Measurements from ENCODE around the gene APOC3. TPM values are rescaled to one million over a fixed set of nuclear protein-coding genes. Genes with fewer than 3 reads are reported as not detected.

APOC3 gene
- total and polyA plus RNA-seq, 4 donors: 608 to 24,129 (median 9,307) TPM

- TF ChIP-seq FOXA2 (IDR thresholded peaks at IDR 0.05): peak; percentile 25
- peak; percentile 75 for TF ChIP-seq MAX (IDR thresholded peaks at IDR 0.05)
- peak; percentile 58 to 76 for TF ChIP-seq JUND (IDR thresholded peaks at IDR 0.05)
- TF ChIP-seq, protein P1, sequence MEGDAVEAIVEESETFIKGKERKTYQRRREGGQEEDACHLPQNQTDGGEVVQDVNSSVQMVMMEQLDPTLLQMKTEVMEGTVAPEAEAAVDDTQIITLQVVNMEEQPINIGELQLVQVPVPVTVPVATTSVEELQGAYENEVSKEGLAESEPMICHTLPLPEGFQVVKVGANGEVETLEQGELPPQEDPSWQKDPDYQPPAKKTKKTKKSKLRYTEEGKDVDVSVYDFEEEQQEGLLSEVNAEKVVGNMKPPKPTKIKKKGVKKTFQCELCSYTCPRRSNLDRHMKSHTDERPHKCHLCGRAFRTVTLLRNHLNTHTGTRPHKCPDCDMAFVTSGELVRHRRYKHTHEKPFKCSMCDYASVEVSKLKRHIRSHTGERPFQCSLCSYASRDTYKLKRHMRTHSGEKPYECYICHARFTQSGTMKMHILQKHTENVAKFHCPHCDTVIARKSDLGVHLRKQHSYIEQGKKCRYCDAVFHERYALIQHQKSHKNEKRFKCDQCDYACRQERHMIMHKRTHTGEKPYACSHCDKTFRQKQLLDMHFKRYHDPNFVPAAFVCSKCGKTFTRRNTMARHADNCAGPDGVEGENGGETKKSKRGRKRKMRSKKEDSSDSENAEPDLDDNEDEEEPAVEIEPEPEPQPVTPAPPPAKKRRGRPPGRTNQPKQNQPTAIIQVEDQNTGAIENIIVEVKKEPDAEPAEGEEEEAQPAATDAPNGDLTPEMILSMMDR (IDR thresholded peaks at IDR 0.05; ENCODE audit: low read depth, low read length, missing input control): no peak
- peak; percentile 92 to 96 for TF ChIP-seq HNF4A (conservative IDR thresholded peaks at IDR 0.05)
- TF ChIP-seq RXRA (IDR thresholded peaks at IDR 0.05): peak; percentile 84 to 97
Measured at GRCh38 chr11:116840746-116841296, 11.1 kb downstream of the APOC3 start (continued).

DNA sequence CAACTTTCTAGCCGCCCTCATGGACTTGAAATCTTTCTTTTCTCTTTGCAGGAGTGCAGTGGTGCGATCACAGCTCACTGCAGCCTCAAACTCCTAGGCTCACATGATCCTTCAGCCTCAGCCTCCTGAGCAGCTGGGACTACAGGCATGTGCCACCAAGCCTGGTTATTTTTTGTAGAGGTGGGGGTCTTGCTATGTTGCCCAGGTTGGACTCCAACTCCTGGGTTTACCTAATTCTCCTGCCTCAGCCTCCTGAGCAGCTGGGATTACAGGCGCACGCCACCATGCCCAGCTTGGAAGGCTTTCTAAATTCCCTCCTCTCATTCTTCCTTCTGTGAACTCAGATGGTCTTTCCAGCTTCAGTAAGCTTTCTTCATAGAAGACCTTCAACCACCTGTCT is 12.4 kb downstream of the APOC3 start:
- Histone ChIP-seq H3K36me3 (ENCODE audit: control insufficient read depth in 4 of 4, insufficient read depth in 3 of 4, low read depth in 1 of 4, low read length in 3 of 4) (peaks cover 5 to 33% (median 19%) of the 10 kb centered on the region in 4 donors), H3K27ac (ENCODE audit: low read depth in 1 of 2, low read length in 2 of 2) (peak overlapping the region; percentile 40 to 54), H3K9me3 (ENCODE audit: control insufficient read depth in 4 of 4, low read length in 3 of 4) (no peaks in the 10 kb centered on the region), H3K4me1 (ENCODE audit: control insufficient read depth in 4 of 4, insufficient read depth in 4 of 4, low read length in 3 of 4) (peaks cover 28 to 48% (median 38%) of the 10 kb centered on the region in 4 donors), H3K4me3 (ENCODE audit: low read depth in 1 of 3, low read length in 3 of 3) (no peak overlapping the region), H3K9ac (ENCODE audit: low read depth in 1 of 2, low read length in 2 of 2) (no peak overlapping the region), H3K27me3 (ENCODE audit: control insufficient read depth in 4 of 4, insufficient read depth in 4 of 4, low read length in 3 of 4) (no peaks in the 10 kb centered on the region)
- TF ChIP-seq, protein P2, sequence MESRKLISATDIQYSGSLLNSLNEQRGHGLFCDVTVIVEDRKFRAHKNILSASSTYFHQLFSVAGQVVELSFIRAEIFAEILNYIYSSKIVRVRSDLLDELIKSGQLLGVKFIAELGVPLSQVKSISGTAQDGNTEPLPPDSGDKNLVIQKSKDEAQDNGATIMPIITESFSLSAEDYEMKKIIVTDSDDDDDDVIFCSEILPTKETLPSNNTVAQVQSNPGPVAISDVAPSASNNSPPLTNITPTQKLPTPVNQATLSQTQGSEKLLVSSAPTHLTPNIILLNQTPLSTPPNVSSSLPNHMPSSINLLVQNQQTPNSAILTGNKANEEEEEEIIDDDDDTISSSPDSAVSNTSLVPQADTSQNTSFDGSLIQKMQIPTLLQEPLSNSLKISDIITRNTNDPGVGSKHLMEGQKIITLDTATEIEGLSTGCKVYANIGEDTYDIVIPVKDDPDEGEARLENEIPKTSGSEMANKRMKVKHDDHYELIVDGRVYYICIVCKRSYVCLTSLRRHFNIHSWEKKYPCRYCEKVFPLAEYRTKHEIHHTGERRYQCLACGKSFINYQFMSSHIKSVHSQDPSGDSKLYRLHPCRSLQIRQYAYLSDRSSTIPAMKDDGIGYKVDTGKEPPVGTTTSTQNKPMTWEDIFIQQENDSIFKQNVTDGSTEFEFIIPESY (IDR thresholded peaks at IDR 0.05): no peak
- TF ChIP-seq FOXA1 (IDR thresholded peaks at IDR 0.05) (no peak), NR2F2 (IDR thresholded peaks at IDR 0.05) (no peak), TAF1 (conservative IDR thresholded peaks at IDR 0.05) (no peak), FOXA2 (IDR thresholded peaks at IDR 0.05) (no peak), EGR1 (IDR thresholded peaks at IDR 0.05; ENCODE audit: low read depth in 2 of 2) (no peak), YY1 (IDR thresholded peaks at IDR 0.05) (no peak)
- TF ChIP-seq, protein P1 (IDR thresholded peaks at IDR 0.05; ENCODE audit: low read depth, low read length, missing input control): no peak
- no peak for DNase-seq (ENCODE audit: low spot score)
- whole genome bisulfite sequencing: 97% methylated on average over 4 of the region's 4 CpGs

- H3K9me3 ChIP-seq (ENCODE audit: control insufficient read depth in 4 of 4, low read length in 3 of 4): no peaks in the 10 kb centered on the region
- H3K4me3 ChIP-seq (ENCODE audit: low read depth in 1 of 3, low read length in 3 of 3): no peak overlapping the region
- DNase-seq (ENCODE audit: low spot score): no peak
- H3K36me3 ChIP-seq (ENCODE audit: control insufficient read depth in 4 of 4, insufficient read depth in 3 of 4, low read depth in 1 of 4, low read length in 3 of 4): peaks cover 5 to 40% (median 22%) of the 10 kb centered on the region in 4 donors
- no peak overlapping the region for H3K9ac ChIP-seq (ENCODE audit: low read depth in 1 of 2, low read length in 2 of 2)
- H3K4me1 ChIP-seq (ENCODE audit: control insufficient read depth in 4 of 4, insufficient read depth in 4 of 4, low read length in 3 of 4): peaks cover 26 to 45% (median 38%) of the 10 kb centered on the region in 4 donors
- TF ChIP-seq FOXA1 (IDR thresholded peaks at IDR 0.05): no peak
- TF ChIP-seq, protein P2 (IDR thresholded peaks at IDR 0.05): no peak
- peak; percentile 6 to 13 for TF ChIP-seq RXRA (IDR thresholded peaks at IDR 0.05)
- TF ChIP-seq REST (IDR thresholded peaks at IDR 0.05): no peak
- peak; percentile 10 to 43 for TF ChIP-seq HNF4A (conservative IDR thresholded peaks at IDR 0.05)
- peak; percentile 33 for TF ChIP-seq SP1 (IDR thresholded peaks at IDR 0.05)
- no peak for TF ChIP-seq JUND (IDR thresholded peaks at IDR 0.05)
- H3K27ac ChIP-seq (ENCODE audit: low read depth in 1 of 2, low read length in 2 of 2): no peak overlapping the region
- WGBS: 47% methylated on average over 4 of the region's 4 CpGs
- no peaks in the 10 kb centered on the region for H3K27me3 ChIP-seq (ENCODE audit: control insufficient read depth in 4 of 4, insufficient read depth in 4 of 4, low read length in 3 of 4)
Measured at GRCh38 chr11:116842909-116843308, 13.2 kb downstream of the APOC3 start.

Measured in liver (tissue), 9 donors.